ENCODE measurements around the gene MRC2. TPM values are rescaled to one million over a fixed set of nuclear protein-coding genes. Genes with fewer than 3 reads are reported as not detected.
"Not testable (repeated sequence)": the region's sequence is repeated elsewhere in the genome, so short reads cannot be mapped to it uniquely, and the experiment has no call there.

Gene MRC2
- total RNA-seq, 2 donors from 2014 or later, result 184 to 242 TPM

- H3K4me3 ChIP-seq, result peak overlapping the region; percentile 37
- TF ChIP-seq CTCF (IDR thresholded peaks at IDR 0.05), result no peak
- no peak for DNase-seq (ENCODE audit: low spot score)
- no peaks in the 10 kb centered on the region for H3K27me3 ChIP-seq (replicated peaks; ENCODE audit: insufficient read depth)
- H3K36me3 ChIP-seq, result no peaks in the 10 kb centered on the region
- H3K4me1 ChIP-seq (ENCODE audit: control insufficient read depth in 1 of 2, low read depth in 2 of 2), result peaks cover 7 to 15% of the 10 kb centered on the region in 2 donors
- H3K27ac ChIP-seq, result peak overlapping the region; percentile 24 to 51
- no peak for ATAC-seq (ENCODE audit: insufficient number of reproducible peaks, low FRiP score, low read depth)
- H3K9me3 ChIP-seq, result no peaks in the 10 kb centered on the region
These were observed 69.4 kb downstream of the MRC2 start for GRCh38 chr17:62696726-62697490.

DNA sequence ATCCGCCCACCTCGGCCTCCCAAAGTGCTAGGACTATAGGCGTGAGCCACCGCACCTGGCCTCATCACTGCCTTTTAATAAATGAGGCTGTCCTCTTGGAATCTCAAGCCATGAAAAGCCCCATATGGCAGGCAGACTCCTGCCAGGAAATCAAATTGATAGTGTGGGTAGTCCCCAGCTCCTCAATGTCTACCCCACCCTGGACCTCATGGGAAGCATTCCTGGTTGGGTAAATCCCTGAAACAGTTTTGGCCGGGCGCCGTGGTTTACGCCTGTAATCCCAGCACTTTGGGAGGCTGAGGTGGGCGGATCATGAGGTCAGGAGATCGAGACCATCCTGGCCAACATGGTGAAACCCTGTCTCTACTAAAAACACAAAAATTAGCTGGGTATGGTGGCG is 71.0 kb downstream of the MRC2 start:
- H3K4me3 ChIP-seq; ATAC-seq (ENCODE audit: insufficient number of reproducible peaks, low FRiP score, low read depth); H3K9me3 ChIP-seq; DNase-seq (ENCODE audit: low spot score); H3K27ac ChIP-seq; H3K27me3 ChIP-seq (replicated peaks; ENCODE audit: insufficient read depth); H3K36me3 ChIP-seq: not testable (repeated sequence)
- peaks cover 15 to 22% of the 10 kb centered on the region in 2 donors for H3K4me1 ChIP-seq (ENCODE audit: control insufficient read depth in 1 of 2, low read depth in 2 of 2)

GRCh38 chr17:62700964-62701705 is 73.7 kb downstream of the MRC2 start:
- Histone ChIP-seq H3K36me3 (no peaks in the 10 kb centered on the region), H3K4me1 (ENCODE audit: control insufficient read depth in 1 of 2, low read depth in 2 of 2) (peaks cover 16 to 39% of the 10 kb centered on the region in 2 donors), H3K27ac (no peak overlapping the region), H3K27me3 (replicated peaks; ENCODE audit: insufficient read depth) (no peaks in the 10 kb centered on the region), H3K9me3 (no peaks in the 10 kb centered on the region), H3K4me3 (no peak overlapping the region)
- no peak for DNase-seq (ENCODE audit: low spot score)
- TF ChIP-seq CTCF (IDR thresholded peaks at IDR 0.05), result no peak
- ATAC-seq (ENCODE audit: insufficient number of reproducible peaks, low FRiP score, low read depth), result no peak

DNA sequence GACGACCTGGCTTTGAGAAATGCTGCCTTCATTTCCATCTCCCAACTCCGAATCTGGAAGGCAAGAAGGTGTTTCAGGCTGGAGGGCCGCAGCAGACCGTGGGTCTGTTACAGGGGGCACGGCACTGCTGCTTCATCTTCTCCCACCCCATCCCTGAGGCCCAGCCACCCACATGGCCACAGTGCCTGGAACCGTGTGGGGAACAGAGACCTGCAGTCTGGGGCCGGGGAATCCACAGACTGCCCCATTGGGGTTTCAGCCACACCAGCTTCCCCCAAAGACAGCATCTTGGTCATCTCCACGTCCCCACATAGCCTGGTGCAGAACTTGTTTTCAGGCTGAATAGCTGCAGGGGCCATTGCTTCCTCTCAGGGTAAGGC is 74.2 kb downstream of the MRC2 start:
- H3K27ac ChIP-seq, result no peak overlapping the region
- H3K27me3 ChIP-seq (replicated peaks; ENCODE audit: insufficient read depth), result no peaks in the 10 kb centered on the region
- peaks cover 11 to 34% of the 10 kb centered on the region in 2 donors for H3K4me1 ChIP-seq (ENCODE audit: control insufficient read depth in 1 of 2, low read depth in 2 of 2)
- ATAC-seq (ENCODE audit: insufficient number of reproducible peaks, low FRiP score, low read depth) (no peak), DNase-seq (ENCODE audit: low spot score) (no peak)
- no peak for TF ChIP-seq CTCF (IDR thresholded peaks at IDR 0.05)
- no peaks in the 10 kb centered on the region for H3K9me3 ChIP-seq
- H3K36me3 ChIP-seq, result no peaks in the 10 kb centered on the region
- no peak overlapping the region for H3K4me3 ChIP-seq

DNA sequence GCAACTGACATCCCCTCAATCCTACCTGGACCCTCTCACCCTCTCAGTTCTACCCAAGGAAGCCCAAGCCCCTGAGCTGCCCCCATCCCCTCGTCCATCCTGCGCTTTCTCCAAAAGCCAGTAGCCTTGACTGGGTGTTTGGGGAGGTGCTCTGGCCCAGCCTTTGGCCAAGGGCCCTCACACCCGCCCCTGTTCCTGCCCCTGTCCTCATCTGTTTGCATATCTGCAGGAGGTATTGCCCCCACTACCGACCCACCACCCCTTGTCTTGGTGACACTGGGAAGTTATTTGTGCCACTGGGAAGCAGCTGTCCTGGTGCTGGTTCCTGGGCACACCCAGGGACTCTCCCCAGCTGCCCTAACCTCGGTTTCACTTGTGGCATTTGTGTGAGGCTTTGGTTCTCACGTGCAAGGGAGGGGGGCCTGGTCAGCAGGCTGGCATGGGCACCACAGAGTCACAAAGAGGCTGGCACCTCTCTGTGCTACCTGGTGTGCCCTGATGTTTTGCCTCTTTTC is 75.3 kb downstream of the MRC2 start:
- no peak for DNase-seq (ENCODE audit: low spot score)
- Histone ChIP-seq H3K4me1 (ENCODE audit: control insufficient read depth in 1 of 2, low read depth in 2 of 2) (peaks cover 10 to 26% of the 10 kb centered on the region in 2 donors), H3K36me3 (no peaks in the 10 kb centered on the region), H3K4me3 (no peak overlapping the region), H3K9me3 (no peaks in the 10 kb centered on the region), H3K27ac (no peak overlapping the region), H3K27me3 (replicated peaks; ENCODE audit: insufficient read depth) (no peaks in the 10 kb centered on the region)
- no peak for ATAC-seq (ENCODE audit: insufficient number of reproducible peaks, low FRiP score, low read depth)
- TF ChIP-seq CTCF (IDR thresholded peaks at IDR 0.05), result no peak

Measured in thoracic aorta (tissue), 2 donors.